Endodermal cell (in vitro differentiated cells): Measurements from ENCODE around the gene PLCG2. TPM values are rescaled to one million over a fixed set of nuclear protein-coding genes. Genes with fewer than 3 reads are reported as not detected.
A peak's percentile ranks its signal among the peaks of the same experiment; 100 is the strongest.

Experiments used
- DNase-seq: peaks from one replicate; pipeline ENCODE4 v3.0.0-alpha.2; 2017
- H3K27ac ChIP-seq: 2 replicates; pipeline ENCODE4 v1.5.1; 2013; ENCODE audit warnings: mild to moderate bottlenecking, low read depth, low read length, moderate library complexity
- H3K27me3 ChIP-seq: 2 replicates; pipeline ENCODE4 v1.6.1; 2013; ENCODE audit warnings: mild to moderate bottlenecking, low read length, moderate library complexity; ENCODE audit not compliant: insufficient read depth, control insufficient read depth, poor library complexity, severe bottlenecking
- H3K36me3 ChIP-seq: 2 replicates; pipeline ENCODE4 v1.7.0; 2013; ENCODE audit warnings: mild to moderate bottlenecking, low read length, moderate library complexity; ENCODE audit not compliant: control insufficient read depth, insufficient read depth
- H3K4me1 ChIP-seq: one replicate; pipeline ENCODE4 v1.7.0; 2013; ENCODE audit warnings: low read length; ENCODE audit not compliant: control insufficient read depth, insufficient read depth
- H3K4me3 ChIP-seq: 2 replicates; pipeline ENCODE4 v1.5.1; 2013; ENCODE audit warnings: mild to moderate bottlenecking, low read length, moderate library complexity
- H3K9ac ChIP-seq: 2 replicates; pipeline ENCODE4 v1.6.1; 2013; ENCODE audit warnings: mild to moderate bottlenecking, low read length, moderate library complexity; ENCODE audit not compliant: poor library complexity, severe bottlenecking; ENCODE audit errors: extremely low read depth
- H3K9me3 ChIP-seq: 2 replicates; pipeline ENCODE4 v1.6.1; 2013; ENCODE audit warnings: mild to moderate bottlenecking, low read length, moderate library complexity; ENCODE audit not compliant: control insufficient read depth
- H3K27ac Mint-ChIP-seq: 2 replicates; pipeline ENCODE4 v1.8.0; 2020; ENCODE audit warnings: mixed read lengths
- H3K27me3 Mint-ChIP-seq: 2 replicates; pipeline ENCODE4 v1.8.0; 2021; ENCODE audit warnings: mild to moderate bottlenecking, mixed read lengths; ENCODE audit not compliant: insufficient read depth
- H3K36me3 Mint-ChIP-seq: 2 replicates; pipeline ENCODE4 v1.8.0; 2020; ENCODE audit warnings: low read depth, mixed read lengths
- H3K4me1 Mint-ChIP-seq: 2 replicates; pipeline ENCODE4 v1.8.0; 2020; ENCODE audit warnings: mixed read lengths
- H3K4me3 Mint-ChIP-seq: 2 replicates; pipeline ENCODE4 v1.8.0; 2020; ENCODE audit warnings: mild to moderate bottlenecking, moderate library complexity, mixed read lengths
- H3K9me3 Mint-ChIP-seq: 2 replicates; pipeline ENCODE4 v1.8.0; 2020; ENCODE audit warnings: mild to moderate bottlenecking, mixed read lengths
- WGBS, 2 experiments: methylation state at CpG; one replicate each; pipeline versions ENCODE4 v1.1.5 to v1.1.7; 2013; ENCODE audit warnings: missing lambda C conversion rate in 2 of 2, mixed read lengths in 1 of 2; ENCODE audit not compliant: insufficient coverage in 1 of 2, insufficient read length in 1 of 2; 5-methylcytosine and 5-hydroxymethylcytosine counted together
- total RNA-seq, 2 donors: library from RNA; stranded (reverse); fragmentation: NEBNext Ultra II Directional in 1 of 2; extraction: Animal tissue kit (Norgen Biotek cat#: 25700) in 1 of 2; gene quantifications; 2 replicates in 1 of 2; 3 replicates in 1 of 2; pipeline ENCODE4 v1.2.1, GENCODE V29; 2021
- TF ChIP-seq, protein P1 (sequence below): fragments of 200-600 bp; sonication (generic); conservative IDR thresholded peaks from 2 replicates; pipeline ENCODE4 v1.5.0; 2021; ENCODE audit warnings: antibody characterized with exemption, mild to moderate bottlenecking

PLCG2 gene
- total RNA-seq, 2 donors from 2014 or later = 34.7 to 48.4 TPM

DNA sequence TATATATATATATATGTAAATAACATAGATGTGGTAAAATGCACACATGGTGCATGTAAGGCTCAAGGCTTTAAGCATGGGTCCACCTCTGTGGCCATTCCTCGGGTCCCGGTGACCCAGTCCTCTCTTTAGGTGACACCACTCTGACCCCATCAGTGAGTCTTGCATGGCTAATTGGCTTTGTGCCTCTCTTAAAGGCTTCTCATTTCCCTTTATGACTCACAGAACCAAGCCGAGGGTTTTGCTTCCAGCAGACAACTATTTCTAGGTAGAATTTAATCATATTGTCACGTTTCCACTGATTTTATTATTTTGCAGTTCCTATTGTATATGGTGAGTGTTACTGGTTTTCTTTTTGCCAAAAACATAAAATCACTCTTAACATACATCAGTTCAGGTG lies 59.7 kb downstream of the PLCG2 start:
- H3K27ac Mint-ChIP-seq = no peak overlapping the region
- WGBS, 2 experiments = 85 to 88% methylated on average over 2 to 3 of the region's 4 CpGs
- no peaks in the 10 kb centered on the region for H3K27me3 ChIP-seq
- DNase-seq = no peak
- H3K36me3 Mint-ChIP-seq = no peaks in the 10 kb centered on the region
- no peaks in the 10 kb centered on the region for H3K27me3 Mint-ChIP-seq
- no peak overlapping the region for H3K9ac ChIP-seq
- no peak overlapping the region for H3K27ac ChIP-seq
- peaks cover 5% of the 10 kb centered on the region for H3K4me1 Mint-ChIP-seq
- no peaks in the 10 kb centered on the region for H3K9me3 ChIP-seq
- H3K9me3 Mint-ChIP-seq = peaks cover 3% of the 10 kb centered on the region
- H3K4me3 Mint-ChIP-seq = no peak overlapping the region
- H3K4me3 ChIP-seq = no peak overlapping the region
- H3K36me3 ChIP-seq = no peaks in the 10 kb centered on the region
- no peaks in the 10 kb centered on the region for H3K4me1 ChIP-seq
- TF ChIP-seq, protein P1, sequence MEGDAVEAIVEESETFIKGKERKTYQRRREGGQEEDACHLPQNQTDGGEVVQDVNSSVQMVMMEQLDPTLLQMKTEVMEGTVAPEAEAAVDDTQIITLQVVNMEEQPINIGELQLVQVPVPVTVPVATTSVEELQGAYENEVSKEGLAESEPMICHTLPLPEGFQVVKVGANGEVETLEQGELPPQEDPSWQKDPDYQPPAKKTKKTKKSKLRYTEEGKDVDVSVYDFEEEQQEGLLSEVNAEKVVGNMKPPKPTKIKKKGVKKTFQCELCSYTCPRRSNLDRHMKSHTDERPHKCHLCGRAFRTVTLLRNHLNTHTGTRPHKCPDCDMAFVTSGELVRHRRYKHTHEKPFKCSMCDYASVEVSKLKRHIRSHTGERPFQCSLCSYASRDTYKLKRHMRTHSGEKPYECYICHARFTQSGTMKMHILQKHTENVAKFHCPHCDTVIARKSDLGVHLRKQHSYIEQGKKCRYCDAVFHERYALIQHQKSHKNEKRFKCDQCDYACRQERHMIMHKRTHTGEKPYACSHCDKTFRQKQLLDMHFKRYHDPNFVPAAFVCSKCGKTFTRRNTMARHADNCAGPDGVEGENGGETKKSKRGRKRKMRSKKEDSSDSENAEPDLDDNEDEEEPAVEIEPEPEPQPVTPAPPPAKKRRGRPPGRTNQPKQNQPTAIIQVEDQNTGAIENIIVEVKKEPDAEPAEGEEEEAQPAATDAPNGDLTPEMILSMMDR = no peak

DNA sequence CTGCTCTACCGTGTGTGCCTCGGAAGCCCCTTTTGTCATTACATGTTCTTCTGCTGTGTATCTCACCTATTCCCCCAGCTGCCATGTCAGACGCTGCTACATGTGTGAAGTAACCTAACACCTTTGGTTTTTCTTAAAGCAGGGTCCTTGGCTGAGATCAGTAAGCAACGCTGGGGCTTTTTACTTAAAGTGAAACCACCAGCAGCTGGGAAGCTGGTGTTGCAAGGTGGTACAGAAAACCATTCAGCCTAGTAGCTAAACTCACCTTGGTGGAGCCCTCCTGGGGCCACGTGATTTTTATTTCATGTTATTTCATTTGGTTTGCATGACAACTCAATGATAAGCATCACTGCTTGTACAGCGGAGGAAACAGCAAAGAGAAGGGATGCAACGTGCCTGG lies 62.6 kb downstream of the PLCG2 start:
- no peak overlapping the region for H3K27ac ChIP-seq
- Mint-ChIP-seq H3K36me3 (no peaks in the 10 kb centered on the region), H3K4me1 (peaks cover 4% of the 10 kb centered on the region), H3K4me3 (no peak overlapping the region), H3K27ac (no peak overlapping the region), H3K9me3 (peaks cover 3% of the 10 kb centered on the region), H3K27me3 (no peaks in the 10 kb centered on the region)
- no peak overlapping the region for H3K9ac ChIP-seq
- H3K27me3 ChIP-seq = no peaks in the 10 kb centered on the region
- H3K4me3 ChIP-seq = no peak overlapping the region
- TF ChIP-seq, protein P1 = no peak
- no peaks in the 10 kb centered on the region for H3K36me3 ChIP-seq
- no peaks in the 10 kb centered on the region for H3K4me1 ChIP-seq
- 85 to 86% methylated on average over 7 of the region's 7 CpGs for WGBS, 2 experiments
- no peak for DNase-seq
- no peaks in the 10 kb centered on the region for H3K9me3 ChIP-seq

DNA sequence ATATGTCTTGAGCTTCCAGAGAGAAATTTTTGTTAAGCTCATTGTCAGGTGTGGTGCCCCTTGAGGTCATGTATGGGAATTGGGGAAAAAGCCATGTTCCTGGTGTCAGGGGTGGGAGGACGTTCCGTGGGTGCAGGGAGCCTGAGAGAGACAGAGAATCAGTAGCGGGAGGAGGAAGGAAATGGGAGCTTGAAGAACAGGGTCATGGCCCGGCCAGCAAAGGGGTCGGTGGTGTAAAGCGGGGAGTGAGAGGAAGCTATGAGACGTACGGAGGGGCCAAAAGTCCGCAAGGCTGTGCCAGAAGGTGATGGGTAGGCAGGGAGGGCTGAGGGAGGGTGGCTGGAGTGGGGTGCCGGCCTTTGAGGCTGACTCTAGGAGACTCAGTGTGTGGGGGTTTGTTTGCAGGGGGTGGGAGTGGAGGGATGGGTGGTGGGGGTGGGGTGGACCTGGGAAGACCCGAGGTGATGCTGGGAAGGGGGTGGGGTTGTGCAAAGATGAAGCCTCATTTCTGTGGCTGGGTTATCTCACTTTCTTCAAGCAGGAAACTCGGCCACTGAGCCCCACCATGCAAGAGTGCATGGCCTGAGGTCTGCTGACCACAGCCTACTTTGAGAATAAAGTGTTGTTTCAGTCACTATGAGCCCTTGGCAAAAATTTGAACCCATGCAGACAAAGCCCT lies 63.6 kb downstream of the PLCG2 start:
- H3K36me3 Mint-ChIP-seq = no peaks in the 10 kb centered on the region
- no peak overlapping the region for H3K27ac Mint-ChIP-seq
- Histone ChIP-seq H3K4me1 (no peaks in the 10 kb centered on the region), H3K4me3 (no peak overlapping the region), H3K9me3 (no peaks in the 10 kb centered on the region), H3K36me3 (no peaks in the 10 kb centered on the region), H3K9ac (no peak overlapping the region), H3K27ac (no peak overlapping the region), H3K27me3 (no peaks in the 10 kb centered on the region)
- H3K27me3 Mint-ChIP-seq = no peaks in the 10 kb centered on the region
- WGBS, 2 experiments = 81 to 93% methylated on average over 9 to 12 of the region's 12 CpGs
- TF ChIP-seq, protein P1 = peak; percentile 51
- no peaks in the 10 kb centered on the region for H3K4me1 Mint-ChIP-seq
- DNase-seq = no peak
- no peak overlapping the region for H3K4me3 Mint-ChIP-seq
- peaks cover 3% of the 10 kb centered on the region for H3K9me3 Mint-ChIP-seq
